Smooth muscle cell of the brain vasculature (primary cell): ENCODE measurements around the gene ZNF586.
A peak's percentile ranks its signal among the peaks of the same experiment; 100 is the strongest.
"Not testable (repeated sequence)": the region's sequence is repeated elsewhere in the genome, so short reads cannot be mapped to it uniquely, and the experiment has no call there.

Source experiments
- DNase-seq: peaks from one replicate; pipeline ENCODE4 v3.0.0-alpha.2; 2012; ENCODE audit warnings: low read depth, low spot score

Gene ZNF586

GRCh38 chr19:57769345-57770131, at the start of gene ZNF586:
Gene ZNF586, plus strand, starts transcription at chr19:57769676. Its CDS starts 167 bp downstream, at chr19:57769843.
- peak; percentile 82 for DNase-seq

DNA sequence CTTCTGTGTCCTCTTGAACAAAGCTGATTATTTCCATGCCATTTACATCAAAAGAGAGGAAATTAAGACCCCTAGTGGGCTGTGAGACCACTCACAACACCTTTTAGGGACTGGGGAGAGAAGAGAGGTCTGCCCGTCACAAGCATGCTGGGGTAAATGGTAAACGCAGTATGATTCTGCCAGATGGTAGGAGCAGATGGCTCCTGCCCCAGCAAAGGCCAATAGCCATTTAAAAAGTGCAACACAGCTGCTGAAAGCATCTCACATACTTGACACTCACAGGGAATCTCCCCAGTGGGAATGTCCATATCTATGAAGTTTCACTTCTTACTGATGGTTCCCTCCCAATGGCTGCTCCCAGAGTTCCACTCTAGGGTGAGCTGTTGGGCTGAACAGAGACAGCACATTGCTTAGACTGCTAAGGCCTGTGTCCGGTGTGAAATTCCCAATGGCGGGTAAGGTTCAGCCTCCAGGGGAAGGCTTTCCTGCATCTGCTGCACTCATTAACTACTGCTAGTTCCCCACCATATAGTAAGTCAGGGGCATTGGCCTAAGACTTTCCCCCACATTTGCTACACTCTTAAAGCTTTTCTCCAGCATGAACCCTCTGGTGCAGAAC, 49.5 kb upstream of the ZNF586 start:
- no peak for DNase-seq

DNA sequence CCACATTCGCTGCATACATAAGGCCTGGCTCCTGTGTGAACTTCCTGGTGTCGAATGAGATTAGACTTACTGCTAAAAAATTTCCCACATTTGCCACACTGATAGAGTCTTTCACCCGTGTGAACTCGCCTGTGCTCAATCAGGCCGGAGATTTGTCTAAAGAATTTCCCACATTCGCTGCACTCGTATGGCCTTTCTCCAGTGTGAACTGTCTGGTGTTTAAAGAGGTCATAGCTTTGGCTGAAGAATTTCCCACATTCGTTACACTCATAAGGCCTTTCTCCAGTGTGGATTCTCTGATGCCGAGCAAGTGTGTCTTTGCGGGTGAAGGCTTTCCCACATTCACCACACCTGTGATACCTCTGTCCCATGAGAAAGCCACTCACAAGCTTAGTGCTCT, 48.6 kb upstream of the ZNF586 start:
- DNase-seq: no peak

- DNase-seq: not testable (repeated sequence)
These were observed 31.2 kb upstream of the ZNF586 start for GRCh38 chr19:57738320-57738719.

- DNase-seq: not testable (repeated sequence)
These were observed 30.7 kb upstream of the ZNF586 start for GRCh38 chr19:57738770-57739169.

GRCh38 chr19:57746580-57747471, 22.6 kb upstream of the ZNF586 start, which contains the start of gene ZNF776:
Gene ZNF776, plus strand, starts transcription at chr19:57746815. Its CDS starts 244 bp downstream, at chr19:57747059.
- DNase-seq: peak; percentile 84

DNA sequence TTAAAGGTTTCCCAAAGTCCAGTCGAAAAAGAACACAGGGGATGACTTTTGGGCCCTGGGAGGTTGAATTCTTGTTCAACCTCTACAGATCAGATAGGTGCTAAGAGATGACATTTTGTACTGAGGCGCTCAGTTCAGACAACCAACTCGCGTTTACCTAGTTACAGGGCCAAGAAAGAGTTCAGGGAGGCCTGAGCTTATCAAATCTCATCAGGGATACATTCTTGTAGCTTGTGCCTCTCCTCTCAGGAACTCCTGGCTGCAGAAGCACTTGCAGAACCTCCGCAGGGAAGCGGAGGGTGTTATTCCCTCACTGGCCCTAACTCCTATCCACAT, 22.0 kb upstream of the ZNF586 start:
- DNase-seq: no peak

DNA sequence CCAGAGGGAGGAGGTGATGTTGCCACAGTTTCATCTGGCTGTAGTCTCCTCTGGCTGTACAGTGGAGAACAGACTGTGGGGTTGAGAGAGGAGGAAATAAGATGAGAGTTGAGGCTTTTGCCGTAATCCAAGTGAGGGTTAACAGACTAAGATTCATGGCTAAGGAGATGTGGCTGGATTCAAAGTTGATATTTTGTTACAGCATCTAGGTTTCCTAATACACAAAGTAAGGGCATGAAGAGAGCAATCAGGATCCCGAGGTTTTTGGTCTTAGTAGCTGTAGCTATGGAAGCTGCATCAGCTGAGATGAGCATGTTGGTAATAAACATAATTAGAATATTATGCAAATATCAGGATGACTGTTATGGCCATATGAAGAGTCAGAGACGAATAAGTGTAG, 21.4 kb upstream of the ZNF586 start:
- DNase-seq: no peak

- DNase-seq: no peak
These were observed 15.3 kb upstream of the ZNF586 start for GRCh38 chr19:57754091-57754673.

GRCh38 chr19:57755031-57755430, 14.4 kb upstream of the ZNF586 start:
- DNase-seq: no peak

DNA sequence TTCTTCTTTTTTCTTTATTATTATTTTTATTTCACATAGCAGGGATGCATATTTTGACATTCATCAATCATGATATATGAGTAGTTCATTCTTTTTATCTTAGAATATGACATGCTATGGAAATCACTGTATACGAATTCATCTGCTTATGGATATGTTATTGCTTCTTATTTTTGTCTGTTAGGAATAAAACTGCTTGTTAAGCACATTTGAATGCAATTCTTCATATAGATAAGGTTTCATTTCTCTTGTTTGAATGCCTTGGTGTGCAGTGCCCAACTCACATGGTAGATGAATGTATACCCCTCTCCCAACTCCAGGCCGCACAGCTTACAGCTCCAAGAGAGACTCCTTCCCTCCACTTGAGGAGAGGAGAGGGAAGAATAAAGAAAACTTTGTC, 11.5 kb upstream of the ZNF586 start:
- no peak for DNase-seq

- DNase-seq: no peak
These were observed 10.4 kb upstream of the ZNF586 start for GRCh38 chr19:57759096-57759495.

DNA sequence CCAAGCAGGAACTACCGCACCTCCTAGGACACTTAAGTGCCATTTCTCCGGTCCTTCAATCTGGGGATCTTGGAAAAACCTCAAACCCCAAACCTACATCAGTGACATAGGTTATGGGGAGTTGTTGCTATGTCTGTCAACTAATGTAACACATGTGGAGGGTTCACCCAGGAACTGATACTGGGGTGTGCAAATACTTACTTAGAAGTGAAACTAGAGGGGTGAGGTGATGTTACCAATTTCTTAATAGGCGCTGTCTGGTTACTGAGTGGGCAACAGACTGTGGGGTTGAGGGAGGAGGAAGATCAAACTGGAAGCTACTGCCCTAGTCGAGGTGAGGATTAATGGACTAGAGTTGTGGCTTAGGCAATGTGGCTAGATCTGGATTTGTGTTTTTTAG, 1.9 kb downstream of the ZNF586 start:
- no peak for DNase-seq

DNA sequence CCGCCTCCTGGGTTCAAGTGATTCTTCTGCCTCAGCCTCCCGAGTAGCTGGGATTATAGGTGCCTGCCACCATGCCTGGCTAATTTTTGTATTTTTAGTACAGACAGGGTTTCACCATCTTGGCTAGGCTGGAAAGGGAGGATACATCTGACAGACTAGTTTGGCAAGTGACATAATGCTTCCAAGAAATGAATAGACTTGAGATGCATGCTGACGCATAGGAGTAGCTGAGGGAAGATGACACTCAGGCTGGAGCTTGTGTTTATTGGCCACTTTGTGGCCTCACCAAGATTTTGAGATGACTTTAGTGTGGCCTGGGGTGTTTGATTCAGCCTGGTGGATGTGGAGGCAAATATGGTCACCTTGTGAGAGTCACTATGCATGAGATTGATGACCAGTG, 4.0 kb downstream of the ZNF586 start:
- DNase-seq: no peak

DNA sequence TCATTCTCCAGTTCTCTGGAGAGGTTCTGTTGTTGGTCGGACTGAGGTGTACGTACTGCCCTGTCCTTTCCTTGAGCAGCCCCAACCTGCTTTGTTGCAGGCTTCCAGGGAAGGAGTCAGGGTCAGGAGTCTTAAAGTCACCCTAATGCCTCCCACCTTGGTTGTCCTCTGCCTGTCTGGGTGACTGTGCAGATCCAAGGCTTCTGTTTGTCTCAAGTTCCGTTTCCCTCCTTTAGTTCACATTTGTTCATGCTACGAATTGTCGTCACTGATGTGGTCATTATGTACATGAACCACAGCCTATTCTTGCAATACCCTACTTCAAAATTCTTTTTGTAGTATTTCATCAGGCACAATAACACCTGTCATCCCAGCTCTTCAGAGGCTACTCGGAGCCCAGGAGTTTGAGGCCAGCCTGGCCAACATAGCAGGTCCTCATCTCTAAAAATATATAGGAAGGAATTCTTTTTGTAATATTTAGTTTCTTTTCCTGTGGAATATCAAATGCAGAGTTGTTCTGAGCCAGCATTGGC, 7.4 kb downstream of the ZNF586 start:
- DNase-seq: no peak

DNA sequence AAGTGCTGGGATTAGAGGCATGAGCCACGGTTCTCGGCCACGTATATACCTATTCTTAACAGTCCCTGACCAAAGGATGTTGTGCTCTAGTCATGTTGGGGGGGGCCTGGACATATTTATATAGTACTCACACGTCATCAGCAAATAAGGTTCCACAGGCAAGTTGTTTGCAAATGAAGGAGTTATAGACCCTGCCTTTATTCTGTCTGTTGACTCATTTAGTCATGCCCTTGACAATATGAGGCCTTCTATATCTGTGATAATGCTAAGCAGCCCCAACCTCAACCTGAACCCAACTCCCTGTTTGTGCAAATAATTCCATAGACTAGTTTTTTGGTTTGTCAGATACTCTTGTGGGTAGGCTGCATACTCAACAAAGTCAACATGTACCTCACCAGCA, 8.9 kb downstream of the ZNF586 start:
- DNase-seq: no peak

- DNase-seq: no peak
These were observed 9.9 kb downstream of the ZNF586 start for GRCh38 chr19:57779220-57779845.

DNA sequence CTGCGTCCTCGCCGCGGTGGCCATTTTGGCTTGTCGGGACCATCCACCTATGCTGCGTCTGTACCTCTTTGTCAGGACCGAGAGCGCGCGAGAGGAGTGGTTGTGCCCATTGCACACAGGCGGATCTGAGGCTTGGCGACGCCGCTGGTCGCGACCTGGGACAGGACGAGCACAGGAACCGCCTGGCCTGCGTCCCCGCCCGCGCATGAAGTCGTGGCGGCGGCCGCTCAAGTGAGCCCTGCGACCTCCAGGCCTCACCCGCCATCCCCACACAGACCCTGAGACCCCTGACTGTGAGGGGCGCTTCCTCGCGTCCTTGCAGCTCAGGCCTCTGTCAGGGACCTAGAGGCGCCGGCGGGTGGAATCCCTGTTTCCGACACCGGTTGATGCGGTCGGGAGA, 16.8 kb downstream of the ZNF586 start:
- DNase-seq: no peak

GRCh38 chr19:57786906-57787305, 17.4 kb downstream of the ZNF586 start:
- DNase-seq: no peak

DNA sequence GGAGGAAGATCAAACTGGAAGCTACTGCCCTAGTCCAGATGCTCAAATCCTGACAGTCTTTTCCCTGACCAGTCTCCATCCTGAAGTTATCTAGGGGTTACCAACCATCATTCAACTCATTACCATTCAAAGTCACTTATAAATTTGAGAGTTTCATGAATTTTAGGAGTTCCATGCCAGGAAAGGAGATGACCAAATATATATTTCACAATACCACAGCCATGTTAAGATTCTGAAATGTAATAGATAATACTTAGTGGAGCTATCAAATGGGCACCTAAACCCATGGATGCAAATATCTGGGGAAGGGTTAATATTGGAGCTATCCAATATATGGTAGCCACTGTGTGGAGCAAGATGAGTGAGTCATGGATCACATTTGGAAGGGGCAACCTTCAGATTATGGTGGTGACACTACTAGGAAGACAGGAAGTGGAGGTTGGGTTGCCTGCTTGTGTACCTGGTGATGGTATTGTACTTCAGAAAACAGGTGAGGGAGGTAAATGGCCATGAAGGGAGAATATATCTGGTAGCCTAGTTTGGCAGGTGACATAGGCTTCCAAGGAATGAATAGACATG, 18.7 kb downstream of the ZNF586 start:
- no peak for DNase-seq

DNA sequence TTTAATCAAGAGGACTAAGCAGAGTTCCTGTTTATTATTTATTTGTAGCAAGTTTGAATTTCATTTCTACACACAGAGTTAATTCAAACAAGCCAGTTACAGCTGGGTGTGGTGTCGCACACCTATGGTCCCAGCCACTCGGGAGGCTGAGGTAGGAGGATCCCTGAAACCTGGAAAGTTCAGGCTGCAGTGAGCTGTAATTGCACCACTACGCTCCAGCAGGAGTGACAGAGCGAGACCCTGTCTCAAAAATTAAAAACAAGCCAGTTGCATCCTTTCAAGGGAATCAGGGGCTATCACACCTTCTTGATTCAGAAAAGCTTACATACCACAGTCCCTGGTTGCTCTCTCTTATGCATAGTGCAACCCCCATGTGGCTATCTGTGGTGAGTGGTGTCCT, 19.8 kb downstream of the ZNF586 start:
- no peak for DNase-seq
